Stimulated activated CD4-positive, alpha-beta T cell treated with anti-CD3 and anti-CD28 coated beads, Interleukin-1b, Interleukin-23, amount 100 ng/mL, for 48 hours (primary cell): ENCODE data around the gene HSPG2.

Source experiments
- DNase-seq: peaks from one replicate; pipeline ENCODE4 v3.0.0-alpha.2; 2020

HSPG2 gene

DNA sequence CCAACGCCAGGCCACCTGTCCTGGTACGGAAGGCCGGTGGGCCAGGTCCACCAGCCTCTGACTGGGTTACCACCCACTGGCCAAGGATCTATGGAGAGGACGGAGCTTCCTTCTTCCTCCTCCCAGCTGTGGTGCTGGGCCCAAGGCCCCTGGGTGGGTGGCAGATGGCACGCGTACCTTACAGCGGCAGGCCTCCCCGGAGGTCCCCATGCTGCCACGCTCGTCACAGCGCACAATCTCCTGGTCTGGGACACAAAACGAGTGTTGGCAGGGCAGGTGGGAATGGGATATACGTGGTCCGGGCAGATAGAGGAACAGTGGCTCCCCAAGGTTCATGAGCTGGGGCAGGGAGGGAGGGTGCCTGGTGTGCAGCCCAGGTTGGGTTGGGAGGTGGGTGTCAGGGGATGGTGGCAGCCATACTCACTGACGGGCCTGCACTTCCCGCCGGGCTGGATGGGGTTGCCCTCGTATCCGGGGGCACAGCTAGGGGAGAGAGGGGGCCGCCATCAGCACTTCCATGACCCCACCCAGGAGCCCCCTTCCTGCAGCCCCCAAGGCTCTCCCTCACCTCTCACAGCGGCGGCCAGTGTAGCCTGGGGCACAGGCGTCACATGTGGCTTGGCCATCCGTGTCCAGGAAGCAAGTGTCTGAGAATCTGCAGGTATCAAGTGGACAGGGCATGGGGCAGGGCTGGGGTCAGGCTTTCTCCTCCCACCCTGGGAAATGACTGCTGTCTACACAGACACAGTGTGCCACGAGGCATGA, 58.9 kb downstream of the HSPG2 start:
- DNase-seq: no peak

DNA sequence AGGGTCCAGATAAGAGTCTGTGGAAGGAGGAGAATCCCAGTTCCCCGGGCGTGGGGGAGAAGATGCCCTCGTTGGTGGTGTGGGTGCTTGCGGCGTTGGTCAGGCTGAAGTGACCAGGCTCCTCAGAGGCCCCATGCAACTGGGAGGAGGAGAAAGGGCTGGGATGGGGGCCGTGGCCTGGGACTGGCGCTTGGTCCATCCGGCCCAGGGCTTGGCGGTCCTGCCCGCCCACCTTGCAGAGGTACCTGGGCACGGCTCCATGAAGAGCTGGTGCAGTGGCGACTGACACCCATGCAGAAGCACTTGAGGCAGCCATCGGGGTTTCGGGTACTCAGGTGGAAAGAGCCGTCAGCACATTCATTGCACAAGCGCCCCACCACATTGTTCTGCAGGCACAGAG, 60.8 kb downstream of the HSPG2 start:
- no peak for DNase-seq

DNA sequence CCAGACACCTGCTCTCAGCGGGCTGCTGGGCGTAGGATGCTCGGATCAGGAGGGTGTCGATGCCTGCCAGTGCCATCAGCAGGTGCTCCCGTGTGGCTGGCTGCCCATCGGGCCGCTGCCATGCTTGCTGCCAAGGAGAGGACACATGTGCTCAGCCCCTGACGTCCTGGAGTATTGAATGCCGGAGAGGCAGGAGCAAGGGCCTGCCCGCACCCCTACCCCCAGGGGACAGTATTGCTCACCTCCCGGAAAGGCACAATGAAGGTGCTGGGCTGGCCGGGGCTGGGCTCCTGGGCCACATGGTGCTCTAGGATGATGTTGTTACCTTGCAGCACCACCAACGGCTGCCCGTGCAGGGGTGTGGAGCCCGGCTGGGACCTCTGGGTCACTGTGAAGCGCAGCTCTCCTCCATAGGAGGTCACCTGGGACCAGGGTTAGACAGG, 61.5 kb downstream of the HSPG2 start:
- DNase-seq: no peak

DNA sequence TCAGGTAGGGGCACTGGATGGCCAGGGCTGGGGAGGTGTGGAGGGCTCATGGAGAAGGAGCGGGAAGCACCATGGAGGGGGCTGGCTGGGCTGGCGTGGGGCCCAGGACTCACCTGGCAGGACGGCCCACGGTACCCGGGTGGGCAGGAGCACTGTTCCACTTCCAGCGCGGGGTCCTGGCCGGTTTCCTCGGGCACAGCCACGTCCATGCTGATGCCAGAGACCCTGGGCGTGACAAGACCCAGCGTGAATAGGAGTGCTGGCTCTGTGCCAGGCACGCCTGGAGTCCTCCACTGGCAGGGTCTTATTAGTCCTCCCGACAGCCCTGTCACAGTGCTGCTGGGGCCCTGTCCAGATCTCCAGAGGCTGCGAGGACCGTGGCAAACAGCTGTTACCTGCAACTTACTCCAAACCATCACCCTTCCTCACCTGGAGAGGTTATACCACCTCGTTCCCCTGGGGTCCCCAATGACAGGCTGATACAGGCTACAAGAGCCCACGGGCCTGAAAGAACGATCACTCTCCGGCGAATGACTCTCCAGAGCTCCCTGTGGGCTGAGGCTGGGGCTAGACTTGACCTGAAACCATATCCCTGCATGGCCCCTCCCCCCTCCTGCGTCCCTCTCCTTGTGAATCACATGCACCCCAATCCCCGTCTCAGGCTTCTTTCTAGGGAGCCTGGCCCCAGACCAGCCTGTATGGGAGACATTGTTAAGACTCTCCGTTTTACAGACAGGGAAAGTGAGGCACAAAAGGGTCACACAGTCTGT, 62.1 kb downstream of the HSPG2 start:
- no peak for DNase-seq

DNA sequence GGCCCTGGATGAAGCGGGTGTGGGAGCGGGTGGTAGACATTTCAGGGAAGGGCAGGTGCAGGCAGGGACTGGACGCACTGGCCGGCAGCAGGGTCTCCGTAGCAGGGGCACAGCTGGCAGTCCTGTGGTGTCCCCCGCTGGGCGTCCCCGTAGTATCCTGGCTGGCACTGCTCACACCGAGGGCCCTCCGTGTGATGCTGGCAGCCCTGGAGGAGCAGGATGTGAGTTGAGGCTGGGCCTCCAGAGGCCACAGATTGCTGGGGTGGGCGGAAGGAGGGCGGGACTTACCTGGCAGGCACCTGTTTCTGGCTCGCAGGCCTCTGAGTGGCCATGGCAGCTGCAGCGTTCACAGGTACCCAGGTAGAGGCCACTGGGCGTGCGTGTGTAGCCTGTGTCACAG, 62.8 kb downstream of the HSPG2 start:
- no peak for DNase-seq

DNA sequence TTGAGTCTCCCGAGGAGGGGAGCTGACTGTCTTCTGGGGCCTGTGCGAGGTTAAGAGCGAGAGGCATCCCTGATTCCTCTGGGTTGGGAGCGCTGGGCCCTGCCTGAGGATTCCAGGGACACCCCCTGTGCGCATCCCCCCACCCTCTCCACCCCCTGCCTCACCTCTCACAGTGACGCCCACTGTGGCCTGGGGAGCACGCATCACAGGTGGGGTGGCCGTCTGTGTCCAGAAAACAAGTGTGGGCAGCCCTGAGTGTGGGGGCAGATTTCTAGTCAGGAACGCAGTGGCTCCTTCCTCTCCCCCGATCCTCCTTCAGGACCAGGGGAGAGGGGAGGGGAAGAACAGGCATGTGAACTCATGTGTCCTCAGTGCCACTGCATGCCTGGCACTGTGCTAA, 63.3 kb downstream of the HSPG2 start:
- DNase-seq: no peak

DNA sequence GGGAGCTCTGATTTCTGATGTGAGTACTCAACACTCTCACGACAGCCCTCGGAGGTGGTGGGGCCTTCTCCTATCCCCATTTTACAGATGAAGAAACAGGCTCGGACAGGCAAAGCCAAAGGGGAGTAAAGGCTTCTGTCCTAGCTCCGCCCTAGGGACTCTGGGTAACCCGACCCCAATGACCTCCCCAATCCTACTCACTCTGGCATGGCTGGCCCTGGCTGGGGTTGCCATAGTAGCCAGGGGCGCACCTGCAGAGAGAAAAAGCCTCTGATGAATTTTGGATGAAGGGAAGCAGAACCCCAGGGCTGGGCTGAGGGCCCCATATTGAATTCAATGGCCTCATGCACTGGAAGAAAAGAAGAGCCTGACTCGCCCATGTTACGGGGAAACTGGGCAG, 63.9 kb downstream of the HSPG2 start:
- no peak for DNase-seq

DNA sequence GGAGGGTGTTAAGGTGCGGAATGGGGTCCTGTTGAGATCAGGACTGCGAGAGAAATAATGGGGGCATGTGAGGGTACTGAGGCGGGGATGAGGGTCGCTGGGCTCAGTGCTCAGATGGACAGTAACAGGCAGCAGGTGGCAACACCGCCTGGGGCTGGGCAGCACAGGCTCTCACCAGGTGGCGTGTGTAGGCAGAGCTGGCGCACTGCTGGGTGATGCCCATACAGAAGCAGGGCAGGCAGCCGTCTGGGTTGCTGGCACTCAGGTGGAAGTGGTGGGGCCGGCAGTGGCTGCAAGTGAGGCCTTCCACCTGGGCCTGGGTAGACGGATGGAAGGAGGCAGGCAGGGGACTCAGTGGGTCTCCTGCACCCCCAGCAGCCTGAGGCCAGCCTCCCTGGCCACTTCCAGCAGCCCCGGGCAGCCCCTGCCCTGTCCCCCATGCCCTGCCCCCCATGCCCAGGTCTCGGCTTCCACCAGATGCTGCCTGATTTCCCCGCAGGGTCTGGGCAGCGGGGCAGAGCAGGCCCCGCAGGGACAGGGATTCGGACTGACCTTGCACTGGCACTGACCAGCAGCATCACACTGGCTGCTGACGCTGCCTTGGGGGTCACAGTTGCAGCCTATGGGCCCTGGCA, 64.5 kb downstream of the HSPG2 start:
- DNase-seq: no peak

DNA sequence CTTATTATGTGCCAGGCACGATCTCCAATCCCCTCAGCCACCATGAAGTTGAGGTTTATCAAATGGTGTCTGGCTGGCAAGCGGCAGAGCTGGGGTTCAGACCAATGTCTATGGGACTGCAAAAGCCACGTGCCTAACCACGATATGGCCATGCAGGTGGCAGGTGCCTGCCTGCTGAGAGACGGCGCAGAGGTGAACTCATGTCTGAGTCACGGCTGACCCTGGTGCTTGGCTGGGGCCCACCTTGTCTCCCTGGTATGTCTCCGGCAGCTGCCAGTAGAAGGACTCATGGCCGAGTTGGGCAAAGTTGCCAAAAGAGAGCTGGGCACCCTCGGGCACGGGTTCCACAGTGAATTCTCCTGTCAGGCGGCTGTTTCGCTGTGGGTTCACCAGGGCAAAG, 65.2 kb downstream of the HSPG2 start:
- DNase-seq: no peak

DNA sequence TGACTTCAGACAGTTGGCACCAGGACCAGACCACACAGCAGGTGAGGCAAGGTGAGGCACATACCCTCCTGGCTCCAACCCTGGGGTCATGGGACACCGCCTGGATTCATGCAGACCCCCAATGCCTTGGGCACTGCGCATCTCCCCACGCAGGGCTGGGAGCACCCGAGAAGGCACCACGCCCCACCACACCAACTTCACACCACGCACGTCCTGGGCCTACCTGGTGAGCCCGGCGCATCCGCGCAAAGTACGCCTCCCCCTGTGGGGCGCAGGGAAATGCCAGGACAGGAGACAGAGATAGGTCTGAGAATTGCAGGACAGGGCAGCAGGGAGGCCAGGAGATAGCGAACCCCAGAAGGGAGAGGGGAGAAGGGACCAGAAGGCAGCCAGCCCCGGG, 66.5 kb downstream of the HSPG2 start:
- DNase-seq: no peak

DNA sequence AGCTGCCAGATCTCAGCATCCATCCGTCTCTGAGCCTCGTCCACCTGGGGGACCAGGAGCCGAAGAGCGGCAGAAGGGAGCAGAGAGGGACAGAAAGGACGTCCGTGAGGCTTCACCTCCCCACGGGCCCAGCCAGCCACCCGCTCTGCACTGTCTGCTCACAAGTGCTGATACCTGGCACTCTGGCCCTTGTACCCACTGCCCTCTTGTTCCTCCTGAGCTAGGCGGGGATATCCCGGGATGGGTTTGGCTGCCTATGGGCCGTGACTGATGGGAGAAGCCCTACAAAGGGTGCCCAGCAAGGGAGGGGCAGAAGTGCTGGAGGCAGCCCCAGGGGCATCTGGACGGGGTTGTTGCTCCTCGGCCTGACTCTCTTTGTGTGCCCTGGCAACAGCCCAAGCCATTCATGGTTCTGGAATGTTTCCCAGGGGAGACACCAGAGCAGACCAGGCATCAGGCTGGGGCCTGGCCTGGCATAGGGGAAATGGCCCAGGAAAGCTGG, 67.4 kb downstream of the HSPG2 start:
- no peak for DNase-seq

DNA sequence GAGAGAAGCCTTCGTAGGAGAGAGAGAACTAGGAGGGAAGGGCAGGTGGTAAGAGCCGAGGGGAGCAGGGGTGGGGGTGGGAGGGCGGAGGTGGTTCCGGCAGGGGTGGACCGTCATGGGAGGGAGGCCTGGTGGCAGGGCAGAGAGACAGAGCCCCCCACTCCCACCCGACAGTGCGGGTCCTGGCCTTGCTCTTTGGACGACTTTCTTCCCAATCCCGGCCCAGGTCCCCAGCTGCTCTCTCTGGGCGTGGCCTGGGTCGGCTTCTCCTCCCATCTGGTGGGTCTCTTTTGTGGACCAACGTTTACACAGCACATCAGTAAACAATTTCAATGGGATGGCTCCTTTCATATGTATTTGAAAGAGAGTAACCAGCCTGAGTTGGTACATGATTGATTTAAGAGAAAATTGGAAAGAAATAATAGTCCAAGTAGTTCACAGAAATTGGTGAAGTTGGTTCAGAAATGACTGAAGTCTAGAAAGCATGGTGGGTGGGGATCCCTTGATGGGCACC, 68.1 kb downstream of the HSPG2 start:
- DNase-seq: no peak

DNA sequence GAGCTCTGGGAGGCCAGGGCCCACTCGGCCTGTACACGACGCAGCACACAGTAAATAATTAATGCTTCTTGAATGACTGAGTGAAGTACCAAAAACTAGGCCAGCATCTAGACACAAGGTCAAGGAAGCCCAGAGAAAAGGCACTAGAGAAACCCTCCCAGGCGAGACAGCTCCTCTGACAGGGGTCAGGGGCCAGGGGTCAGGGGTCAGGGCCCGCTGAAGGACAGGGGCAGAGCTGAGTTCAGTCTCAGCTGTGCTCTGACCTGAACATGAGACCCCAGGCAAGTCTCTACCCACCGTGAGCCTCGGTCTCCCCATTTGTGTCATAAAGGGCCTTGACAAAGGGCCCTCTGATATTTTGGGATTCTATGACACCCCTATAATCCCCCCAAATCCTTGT, 68.6 kb downstream of the HSPG2 start:
- no peak for DNase-seq

DNA sequence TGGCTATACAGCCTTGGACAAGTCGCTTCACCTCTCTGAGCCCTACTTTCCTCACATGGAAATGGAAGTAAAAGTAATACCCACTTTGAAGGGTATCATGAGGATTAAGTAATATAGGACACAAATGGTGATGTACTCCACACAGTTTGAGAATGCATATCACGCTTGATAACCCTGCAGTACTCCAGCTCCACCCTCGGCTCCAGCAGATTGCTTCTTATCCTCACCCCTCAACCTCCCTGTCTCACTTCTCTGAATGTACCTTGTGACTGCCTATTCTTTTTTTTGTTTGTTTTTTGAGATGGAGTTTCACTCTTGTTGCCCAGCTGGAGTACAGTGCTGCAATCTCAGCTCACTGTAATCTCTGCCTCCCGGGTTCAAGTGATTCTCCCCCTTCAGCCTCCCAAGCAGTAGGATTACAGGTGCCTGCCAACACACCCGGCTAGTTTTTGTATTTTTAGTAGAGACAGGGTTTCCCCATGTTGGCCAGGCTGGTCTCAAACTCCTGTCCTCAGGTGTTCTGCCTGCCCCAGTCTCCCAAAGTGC, 69.6 kb downstream of the HSPG2 start:
- no peak for DNase-seq

DNA sequence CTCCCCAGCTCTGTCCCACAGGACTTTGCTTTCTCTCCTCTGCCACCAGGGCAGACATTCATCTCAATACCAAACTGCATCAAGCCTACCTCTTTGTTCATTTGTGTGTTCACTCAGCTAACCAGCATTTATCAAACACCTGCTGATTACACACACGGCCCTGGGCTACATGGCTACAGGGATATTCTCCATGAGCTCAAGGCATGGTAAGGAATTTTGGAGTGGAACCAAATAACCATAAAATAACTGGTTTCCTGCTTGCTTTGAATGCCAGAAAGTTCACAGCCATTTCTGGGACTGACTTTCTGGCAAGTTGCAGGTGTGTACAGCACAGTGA, 70.4 kb downstream of the HSPG2 start:
- DNase-seq: no peak

DNA sequence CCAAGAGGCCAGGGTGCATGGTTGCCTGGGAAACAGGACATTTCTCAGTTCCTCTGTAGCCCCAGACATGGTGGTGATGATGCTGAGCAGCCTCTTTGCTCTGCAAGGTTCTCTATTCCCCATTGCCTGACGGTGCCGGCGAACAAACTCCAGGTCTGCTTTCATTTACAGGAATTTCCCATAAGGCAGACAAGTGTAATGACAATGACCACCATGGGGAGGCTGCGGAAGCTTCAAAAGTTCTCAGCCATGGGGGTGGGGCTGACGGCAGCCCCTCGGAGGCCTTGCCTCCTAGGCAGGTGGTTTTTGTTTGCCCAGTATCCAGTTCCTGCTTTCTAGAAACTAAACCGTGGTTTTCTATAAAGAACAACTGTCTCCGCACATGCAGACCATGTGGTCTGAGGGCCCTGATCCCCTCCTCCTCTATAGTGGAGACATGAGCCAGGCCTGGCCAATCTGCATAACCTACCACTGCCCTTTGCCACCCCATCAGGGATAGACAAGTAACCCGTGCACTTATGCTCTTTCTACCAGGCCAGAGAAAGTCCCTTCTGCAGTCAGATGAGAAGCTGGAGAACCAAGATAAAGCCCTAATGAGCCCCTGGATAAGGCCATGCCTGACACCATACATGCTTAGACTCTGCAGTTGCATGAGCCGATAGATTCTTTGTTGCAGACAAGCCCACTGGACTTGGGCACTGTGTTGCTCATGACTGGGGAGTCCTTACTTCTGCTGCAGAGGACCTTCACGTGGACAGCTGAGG, 71.0 kb downstream of the HSPG2 start:
- no peak for DNase-seq

DNA sequence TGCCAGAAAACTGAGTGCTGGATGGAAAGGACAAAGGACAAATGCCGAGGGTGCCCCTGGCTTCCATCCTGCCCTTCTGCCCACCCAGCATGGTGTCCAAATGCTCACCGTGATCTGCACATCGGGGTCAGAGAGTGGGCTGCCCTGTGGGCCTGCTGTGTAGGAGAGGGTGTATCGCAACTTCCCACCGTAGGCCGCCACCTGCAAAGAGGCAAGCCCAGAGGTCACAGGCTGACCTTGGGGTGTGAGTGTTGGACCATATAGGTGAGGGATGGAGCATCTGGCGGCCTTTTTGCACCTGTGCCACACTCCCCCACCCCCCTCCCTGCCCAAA, 71.5 kb downstream of the HSPG2 start:
- no peak for DNase-seq

DNA sequence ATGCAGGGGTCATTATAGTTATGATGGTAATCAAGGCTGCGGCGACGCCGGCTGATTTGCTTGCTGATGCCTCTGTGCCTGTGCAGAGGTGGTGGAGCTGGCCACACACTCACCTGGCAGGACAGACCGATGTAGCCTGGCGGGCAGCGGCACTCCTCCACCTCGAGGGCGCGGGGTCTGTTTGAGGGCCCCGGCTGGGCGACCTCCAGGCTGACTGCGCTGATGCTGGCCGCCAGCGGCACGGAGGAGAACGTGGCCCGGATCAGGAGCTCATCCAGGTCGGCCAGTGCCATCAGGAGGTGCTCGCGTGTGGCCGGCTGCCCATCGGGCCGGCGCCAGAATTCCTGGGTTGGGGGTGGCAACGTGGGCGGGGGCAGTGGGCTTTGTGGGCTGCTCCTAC, 72.4 kb downstream of the HSPG2 start:
- DNase-seq: no peak

DNA sequence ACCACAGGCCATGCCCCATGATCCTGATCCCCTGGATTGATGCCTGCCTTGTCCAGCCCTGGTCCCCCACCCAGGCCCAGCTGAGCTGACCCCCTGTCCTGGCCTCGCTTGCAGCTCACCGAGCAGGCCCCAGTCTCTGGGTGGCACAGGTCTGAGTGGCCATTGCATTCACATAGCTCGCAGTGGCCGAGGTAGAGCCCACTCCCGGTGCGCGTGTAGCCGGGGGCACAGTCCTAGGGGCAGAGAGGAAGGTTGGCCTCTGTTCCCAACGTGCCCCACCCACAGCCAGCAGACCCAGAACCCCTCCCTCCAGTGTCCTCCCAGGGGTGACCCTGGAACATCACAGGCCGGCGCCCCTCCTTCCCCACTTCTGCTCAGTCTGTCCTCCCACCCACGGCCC, 73.1 kb downstream of the HSPG2 start:
- no peak for DNase-seq

DNA sequence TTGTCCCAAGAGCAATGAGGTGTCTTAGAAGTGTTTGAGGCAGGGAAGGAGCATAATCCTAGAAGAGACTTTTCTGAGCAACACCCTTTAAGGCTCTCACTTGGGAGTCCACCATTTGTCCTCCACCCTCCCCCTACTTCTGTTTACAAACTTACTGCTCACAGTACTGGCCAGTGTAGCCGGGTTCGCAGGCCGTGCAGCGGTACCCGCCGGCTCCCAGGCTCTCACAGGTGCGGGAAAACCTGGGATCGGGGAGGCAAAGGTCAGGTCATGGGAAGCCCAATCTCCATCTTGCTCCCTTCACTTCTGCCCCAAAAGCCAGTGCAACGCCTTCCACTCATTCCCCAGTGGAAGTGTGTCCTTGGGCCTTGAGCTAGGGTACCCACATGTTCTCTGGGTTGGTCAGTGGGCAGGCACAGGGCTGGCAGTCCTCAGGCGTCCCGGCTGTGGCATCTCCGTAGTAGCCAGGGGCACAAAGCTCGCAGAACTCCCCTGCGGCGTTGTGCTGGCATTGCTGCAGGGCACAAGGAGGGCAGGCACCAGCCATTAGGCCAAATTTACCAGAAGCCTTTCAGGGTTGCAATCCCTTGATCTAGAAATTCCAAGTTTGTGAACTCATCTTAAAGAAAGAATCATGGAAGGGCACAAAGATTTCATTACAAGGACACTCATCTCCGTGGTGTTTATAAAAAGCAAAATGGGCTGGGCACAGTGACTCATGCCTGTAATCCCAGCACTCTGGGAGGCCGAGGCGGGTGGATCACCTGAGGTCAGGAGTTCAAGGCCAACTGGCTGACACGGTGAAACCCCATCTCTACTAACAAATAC, 75.3 kb downstream of the HSPG2 start:
- DNase-seq: no peak

DNA sequence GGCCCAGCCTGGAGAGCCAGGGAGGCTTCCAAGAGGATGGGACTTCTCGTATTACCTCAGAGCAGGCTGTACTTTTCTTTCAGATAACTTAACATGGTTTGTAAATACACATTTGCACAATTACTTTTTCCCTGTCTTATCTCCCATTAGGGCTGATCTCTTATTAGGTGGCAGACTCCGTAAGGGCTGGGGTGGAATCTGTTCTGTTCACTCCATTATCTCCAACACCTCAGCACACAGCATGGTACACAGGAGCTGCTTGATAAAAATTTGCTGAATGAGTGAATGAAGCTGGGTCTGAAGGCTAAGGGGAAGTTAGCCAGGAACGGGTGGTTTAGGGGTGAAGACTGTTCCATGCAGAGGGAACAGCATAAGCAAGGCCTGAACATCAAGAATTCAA, 76.1 kb downstream of the HSPG2 start:
- DNase-seq: no peak

DNA sequence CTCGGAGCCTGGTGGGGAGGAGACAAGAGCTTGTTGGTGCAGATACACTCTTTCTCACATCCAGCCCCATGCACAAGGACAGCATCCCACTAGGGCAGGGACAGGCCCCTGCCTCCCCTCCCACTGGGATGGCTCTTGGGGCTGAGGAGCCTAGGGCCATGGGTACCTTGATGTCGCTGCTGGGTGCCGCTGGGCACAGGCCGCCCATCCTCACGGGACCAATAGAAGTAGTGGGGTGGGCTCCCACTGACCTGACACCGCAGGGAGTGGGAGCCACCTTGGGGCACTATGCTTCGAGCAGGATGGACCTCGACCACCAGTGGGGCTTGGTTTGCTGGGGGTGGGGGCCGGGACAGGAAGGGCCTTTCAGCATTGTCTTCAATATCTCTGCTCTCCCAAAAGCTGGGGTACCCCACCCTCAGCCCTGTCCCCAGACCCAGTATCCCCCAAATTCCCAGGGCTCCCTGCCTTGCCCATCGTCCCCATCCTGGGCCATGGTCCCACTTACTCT, 77.4 kb downstream of the HSPG2 start:
- no peak for DNase-seq
